SK-N-SH treated with all-trans-retinoic acid at 6 μM for 48 hours (cell line): ENCODE data around the gene DAGLA.

ENCODE experiments used
- ATAC-seq: fragments of 200-7000 bp; cut with Tn5 transposase; 3 replicates; pipeline ENCODE4 v1.9.1; 2020; ENCODE audit warnings: mild to moderate bottlenecking, moderate library complexity
- ARNTL ChIP-seq: fragments of 450-650 bp; formaldehyde crosslinking; IDR thresholded peaks from 2 replicates; pipeline ENCODE4 v1.5.0; 2020; ENCODE audit warnings: low read depth, mild to moderate bottlenecking, moderate library complexity, borderline replicate concordance
- CSDC2 ChIP-seq: fragments of 250-450 bp; sonication (Bioruptor Pico); IDR thresholded peaks from 2 replicates; pipeline ENCODE4 v1.5.0; 2020; ENCODE audit warnings: mild to moderate bottlenecking, moderate library complexity
- ESRRG ChIP-seq: fragments of 250-450 bp; sonication (Bioruptor Pico); IDR thresholded peaks from 2 replicates; pipeline ENCODE4 v1.6.1; 2021; ENCODE audit warnings: mild to moderate bottlenecking
- PPARA ChIP-seq: fragments of 250-450 bp; sonication (Bioruptor Pico); IDR thresholded peaks from 2 replicates; pipeline ENCODE4 v1.5.0; 2020; ENCODE audit warnings: mild to moderate bottlenecking, borderline replicate concordance
- RARB ChIP-seq: fragments of 250-450 bp; sonication (Bioruptor Pico); IDR thresholded peaks from 2 replicates; pipeline ENCODE4 v1.8.0; 2021; ENCODE audit warnings: mild to moderate bottlenecking, moderate library complexity
- SNAI2 ChIP-seq: fragments of 250-450 bp; sonication (Bioruptor Pico); IDR thresholded peaks from 2 replicates; pipeline ENCODE4 v1.5.0; 2020; ENCODE audit warnings: mild to moderate bottlenecking, moderate library complexity
- ZC3H10 ChIP-seq: fragments of 250-450 bp; sonication (Bioruptor Pico); IDR thresholded peaks from 2 replicates; pipeline ENCODE4 v1.5.1; 2021; ENCODE audit warnings: mild to moderate bottlenecking, moderate library complexity
- ZFP3 ChIP-seq: fragments of 250-450 bp; sonication (Bioruptor Pico); IDR thresholded peaks from 2 replicates; pipeline ENCODE4 v1.5.0; 2020; ENCODE audit warnings: mild to moderate bottlenecking, moderate library complexity
- ZFP30 ChIP-seq: fragments of 450-650 bp; formaldehyde crosslinking; IDR thresholded peaks from 2 replicates; pipeline ENCODE4 v1.5.0; 2022; ENCODE audit warnings: mild to moderate bottlenecking, moderate library complexity
- ZNF565 ChIP-seq: fragments of 450-650 bp; formaldehyde crosslinking; conservative IDR thresholded peaks from 2 replicates; pipeline ENCODE4 v1.5.0; 2020; ENCODE audit warnings: low read depth, mild to moderate bottlenecking, moderate library complexity
- ZNF70 ChIP-seq: fragments of 450-650 bp; formaldehyde crosslinking; IDR thresholded peaks from 2 replicates; pipeline ENCODE4 v1.5.0; 2020; ENCODE audit warnings: mild to moderate bottlenecking, moderate library complexity
- TF ChIP-seq, protein P1 (sequence below): fragments of 250-450 bp; sonication (Bioruptor Pico); IDR thresholded peaks from 2 replicates; pipeline ENCODE4 v1.5.0; 2020; ENCODE audit warnings: mild to moderate bottlenecking, moderate library complexity
- TF ChIP-seq, protein P2 (sequence below): fragments of 250-450 bp; sonication (Bioruptor Pico); IDR thresholded peaks from 2 replicates; pipeline ENCODE4 v1.8.0; 2021; ENCODE audit warnings: low read depth, mild to moderate bottlenecking, moderate library complexity, borderline replicate concordance
- TF ChIP-seq, protein P3 (sequence below): fragments of 250-450 bp; sonication (Bioruptor Pico); IDR thresholded peaks from 2 replicates; pipeline ENCODE4 v1.5.1; 2020; ENCODE audit warnings: low read depth, mild to moderate bottlenecking, moderate library complexity
- TF ChIP-seq, protein P4 (sequence below): fragments of 250-450 bp; sonication (Bioruptor Pico); IDR thresholded peaks from 2 replicates; pipeline ENCODE4 v1.8.0; 2020; ENCODE audit warnings: mild to moderate bottlenecking, moderate library complexity, borderline replicate concordance

Gene DAGLA

DNA sequence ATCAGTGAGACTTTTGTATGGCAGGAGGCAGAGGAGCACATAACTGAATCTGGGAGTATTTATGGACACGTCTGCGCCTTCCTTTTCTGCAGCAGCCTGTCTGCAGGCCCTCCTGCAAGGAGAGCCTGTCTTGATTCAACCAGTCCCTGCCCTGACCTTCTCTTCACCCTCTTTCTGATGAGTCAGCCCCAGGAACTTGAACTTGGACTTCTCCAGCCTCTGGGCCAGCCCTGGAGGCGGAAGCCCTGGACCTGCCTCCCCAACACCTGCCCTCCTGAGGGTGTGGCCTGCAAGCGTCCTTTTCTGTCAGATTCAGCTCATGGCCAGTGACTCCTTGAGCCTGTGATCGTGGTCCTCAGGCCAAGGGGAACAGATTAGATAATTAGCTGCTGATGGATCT, 20.0 kb downstream of the DAGLA start:
- TF ChIP-seq, protein P1, sequence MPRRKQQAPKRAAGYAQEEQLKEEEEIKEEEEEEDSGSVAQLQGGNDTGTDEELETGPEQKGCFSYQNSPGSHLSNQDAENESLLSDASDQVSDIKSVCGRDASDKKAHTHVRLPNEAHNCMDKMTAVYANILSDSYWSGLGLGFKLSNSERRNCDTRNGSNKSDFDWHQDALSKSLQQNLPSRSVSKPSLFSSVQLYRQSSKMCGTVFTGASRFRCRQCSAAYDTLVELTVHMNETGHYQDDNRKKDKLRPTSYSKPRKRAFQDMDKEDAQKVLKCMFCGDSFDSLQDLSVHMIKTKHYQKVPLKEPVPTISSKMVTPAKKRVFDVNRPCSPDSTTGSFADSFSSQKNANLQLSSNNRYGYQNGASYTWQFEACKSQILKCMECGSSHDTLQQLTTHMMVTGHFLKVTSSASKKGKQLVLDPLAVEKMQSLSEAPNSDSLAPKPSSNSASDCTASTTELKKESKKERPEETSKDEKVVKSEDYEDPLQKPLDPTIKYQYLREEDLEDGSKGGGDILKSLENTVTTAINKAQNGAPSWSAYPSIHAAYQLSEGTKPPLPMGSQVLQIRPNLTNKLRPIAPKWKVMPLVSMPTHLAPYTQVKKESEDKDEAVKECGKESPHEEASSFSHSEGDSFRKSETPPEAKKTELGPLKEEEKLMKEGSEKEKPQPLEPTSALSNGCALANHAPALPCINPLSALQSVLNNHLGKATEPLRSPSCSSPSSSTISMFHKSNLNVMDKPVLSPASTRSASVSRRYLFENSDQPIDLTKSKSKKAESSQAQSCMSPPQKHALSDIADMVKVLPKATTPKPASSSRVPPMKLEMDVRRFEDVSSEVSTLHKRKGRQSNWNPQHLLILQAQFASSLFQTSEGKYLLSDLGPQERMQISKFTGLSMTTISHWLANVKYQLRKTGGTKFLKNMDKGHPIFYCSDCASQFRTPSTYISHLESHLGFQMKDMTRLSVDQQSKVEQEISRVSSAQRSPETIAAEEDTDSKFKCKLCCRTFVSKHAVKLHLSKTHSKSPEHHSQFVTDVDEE = no peak
- TF ChIP-seq ZFP3 (CRISPR knock-in tag) = no peak
- TF ChIP-seq, protein P2, sequence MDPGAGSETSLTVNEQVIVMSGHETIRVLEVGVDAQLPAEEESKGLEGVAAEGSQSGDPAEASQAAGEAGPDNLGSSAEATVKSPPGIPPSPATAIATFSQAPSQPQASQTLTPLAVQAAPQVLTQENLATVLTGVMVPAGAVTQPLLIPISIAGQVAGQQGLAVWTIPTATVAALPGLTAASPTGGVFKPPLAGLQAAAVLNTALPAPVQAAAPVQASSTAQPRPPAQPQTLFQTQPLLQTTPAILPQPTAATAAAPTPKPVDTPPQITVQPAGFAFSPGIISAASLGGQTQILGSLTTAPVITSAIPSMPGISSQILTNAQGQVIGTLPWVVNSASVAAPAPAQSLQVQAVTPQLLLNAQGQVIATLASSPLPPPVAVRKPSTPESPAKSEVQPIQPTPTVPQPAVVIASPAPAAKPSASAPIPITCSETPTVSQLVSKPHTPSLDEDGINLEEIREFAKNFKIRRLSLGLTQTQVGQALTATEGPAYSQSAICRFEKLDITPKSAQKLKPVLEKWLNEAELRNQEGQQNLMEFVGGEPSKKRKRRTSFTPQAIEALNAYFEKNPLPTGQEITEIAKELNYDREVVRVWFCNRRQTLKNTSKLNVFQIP (CRISPR knock-in tag) = no peak
- no peak for TF ChIP-seq ZNF70 (CRISPR knock-in tag)
- no peak for TF ChIP-seq RARB (CRISPR knock-in tag)
- no peak for TF ChIP-seq ZNF565 (CRISPR knock-in tag)
- TF ChIP-seq, protein P3, sequence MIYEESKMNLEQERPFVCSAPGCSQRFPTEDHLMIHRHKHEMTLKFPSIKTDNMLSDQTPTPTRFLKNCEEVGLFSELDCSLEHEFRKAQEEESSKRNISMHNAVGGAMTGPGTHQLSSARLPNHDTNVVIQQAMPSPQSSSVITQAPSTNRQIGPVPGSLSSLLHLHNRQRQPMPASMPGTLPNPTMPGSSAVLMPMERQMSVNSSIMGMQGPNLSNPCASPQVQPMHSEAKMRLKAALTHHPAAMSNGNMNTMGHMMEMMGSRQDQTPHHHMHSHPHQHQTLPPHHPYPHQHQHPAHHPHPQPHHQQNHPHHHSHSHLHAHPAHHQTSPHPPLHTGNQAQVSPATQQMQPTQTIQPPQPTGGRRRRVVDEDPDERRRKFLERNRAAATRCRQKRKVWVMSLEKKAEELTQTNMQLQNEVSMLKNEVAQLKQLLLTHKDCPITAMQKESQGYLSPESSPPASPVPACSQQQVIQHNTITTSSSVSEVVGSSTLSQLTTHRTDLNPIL (CRISPR knock-in tag) = no peak
- TF ChIP-seq CSDC2 (CRISPR knock-in tag) = no peak
- no peak for TF ChIP-seq ZFP30 (CRISPR knock-in tag)
- TF ChIP-seq, protein P4, sequence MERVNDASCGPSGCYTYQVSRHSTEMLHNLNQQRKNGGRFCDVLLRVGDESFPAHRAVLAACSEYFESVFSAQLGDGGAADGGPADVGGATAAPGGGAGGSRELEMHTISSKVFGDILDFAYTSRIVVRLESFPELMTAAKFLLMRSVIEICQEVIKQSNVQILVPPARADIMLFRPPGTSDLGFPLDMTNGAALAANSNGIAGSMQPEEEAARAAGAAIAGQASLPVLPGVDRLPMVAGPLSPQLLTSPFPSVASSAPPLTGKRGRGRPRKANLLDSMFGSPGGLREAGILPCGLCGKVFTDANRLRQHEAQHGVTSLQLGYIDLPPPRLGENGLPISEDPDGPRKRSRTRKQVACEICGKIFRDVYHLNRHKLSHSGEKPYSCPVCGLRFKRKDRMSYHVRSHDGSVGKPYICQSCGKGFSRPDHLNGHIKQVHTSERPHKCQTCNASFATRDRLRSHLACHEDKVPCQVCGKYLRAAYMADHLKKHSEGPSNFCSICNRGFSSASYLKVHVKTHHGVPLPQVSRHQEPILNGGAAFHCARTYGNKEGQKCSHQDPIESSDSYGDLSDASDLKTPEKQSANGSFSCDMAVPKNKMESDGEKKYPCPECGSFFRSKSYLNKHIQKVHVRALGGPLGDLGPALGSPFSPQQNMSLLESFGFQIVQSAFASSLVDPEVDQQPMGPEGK (CRISPR knock-in tag) = no peak
- peak; percentile 82 for ATAC-seq

DNA sequence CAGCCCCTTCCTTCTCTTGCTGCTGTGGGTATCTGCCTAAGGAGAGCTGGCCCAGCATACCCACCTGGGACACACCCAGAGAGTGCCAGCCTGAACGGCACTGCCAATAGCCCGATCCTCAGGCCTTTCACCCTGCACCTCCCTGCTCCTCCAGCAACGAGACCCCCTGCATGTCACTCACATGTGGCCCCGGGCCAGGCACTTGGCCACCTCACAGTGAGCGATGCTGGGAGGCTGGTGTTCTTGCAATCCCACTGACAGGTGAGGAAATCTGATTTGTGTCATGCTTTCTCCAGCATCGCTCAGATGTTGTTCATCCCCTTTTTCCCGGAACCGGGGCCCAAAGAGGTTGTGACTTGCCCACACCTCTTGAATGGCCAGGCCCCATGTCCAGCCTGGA, 20.5 kb downstream of the DAGLA start:
- no peak for ATAC-seq
- TF ChIP-seq PPARA (CRISPR knock-in tag) = no peak

DNA sequence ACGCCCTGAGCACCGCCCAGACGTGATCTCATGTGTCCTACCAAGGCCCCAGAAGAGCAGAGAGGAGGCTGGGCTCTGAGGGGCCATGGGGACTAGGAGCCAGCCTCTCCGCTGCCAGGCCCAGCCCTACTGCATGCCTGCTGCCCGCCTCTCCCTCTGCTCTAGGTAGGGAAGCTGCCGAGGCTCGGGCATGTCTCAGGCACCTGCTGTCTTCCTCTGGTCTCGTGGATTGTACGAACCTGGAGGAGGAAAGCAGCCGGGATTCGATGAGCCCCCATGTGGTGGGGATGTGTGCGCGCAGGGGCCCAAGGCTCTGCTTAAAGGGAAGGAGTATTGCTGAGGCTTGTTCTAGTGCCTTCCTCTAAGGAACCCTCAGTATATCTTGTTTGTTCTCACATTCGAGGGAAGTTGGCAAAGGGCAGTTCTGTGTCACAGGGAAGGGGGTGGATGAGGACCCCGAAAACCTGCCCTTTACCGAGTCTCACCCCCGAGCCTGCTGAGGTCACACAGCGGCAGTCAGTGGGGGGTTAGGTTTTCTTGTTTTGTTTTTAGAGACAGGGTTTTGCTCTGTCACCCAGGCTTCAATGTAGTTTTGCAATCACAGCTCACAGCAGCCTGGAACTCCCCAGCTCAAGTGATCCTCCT, 21.2 kb downstream of the DAGLA start:
- ATAC-seq = peak; percentile 67
- no peak for TF ChIP-seq SNAI2
- TF ChIP-seq, protein P3 (CRISPR knock-in tag) = no peak
- TF ChIP-seq, protein P2 (CRISPR knock-in tag) = no peak

DNA sequence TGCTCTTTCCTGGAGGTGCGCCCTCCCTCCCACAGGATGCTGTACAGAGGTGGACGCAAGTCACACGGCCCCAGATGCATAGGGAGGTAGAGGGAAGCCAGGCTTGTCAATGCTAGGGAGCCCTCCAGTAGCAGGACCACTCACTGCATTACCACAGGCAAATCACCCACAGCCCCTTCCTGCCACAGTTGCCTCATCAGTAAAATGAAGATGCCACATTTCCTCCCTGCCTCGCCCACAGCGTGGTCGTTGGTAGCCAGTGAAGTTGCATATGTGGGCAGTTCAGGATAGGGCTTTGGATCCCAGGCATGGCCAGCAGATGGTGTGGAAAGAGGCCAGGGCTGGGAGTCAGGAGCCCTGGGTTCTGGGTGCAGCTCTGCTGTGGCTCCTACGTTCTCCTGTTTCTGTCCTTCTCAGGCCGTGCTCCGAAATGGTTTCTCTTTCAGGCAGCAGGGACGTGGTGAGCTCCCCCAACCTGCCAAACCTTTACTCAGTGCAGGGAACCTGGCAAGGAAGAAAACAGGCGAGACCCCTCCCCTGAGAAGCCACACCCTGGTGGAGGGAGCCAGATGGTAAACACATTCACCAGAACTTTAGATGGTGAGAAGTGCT, 22.6 kb downstream of the DAGLA start:
- TF ChIP-seq, protein P2 (CRISPR knock-in tag) = no peak
- TF ChIP-seq, protein P4 (CRISPR knock-in tag) = no peak
- TF ChIP-seq ARNTL (no peak), ESRRG (CRISPR knock-in tag) (no peak), ZC3H10 (CRISPR knock-in tag) (no peak), SNAI2 (no peak)
- no peak for ATAC-seq
